Thyroid gland (tissue), 4 donors: Measurements from ENCODE around the gene EHMT1.

ENCODE experiments used
- POLR2A ChIP-seq, 2 donors: fragments of 450-650 bp; IDR thresholded peaks; one replicate each; pipeline ENCODE4 v1.6.1; 2017; ENCODE audit warnings: antibody characterized with exemption in 2 of 2, mild to moderate bottlenecking in 2 of 2, moderate library complexity in 1 of 2
- TF ChIP-seq, protein P1 (sequence below), 6 experiments: fragments of 200-600 bp in 3 of 6; fragments of 450-650 bp in 3 of 6; sonication (generic) in 3 of 6; IDR thresholded peaks; one replicate each; pipeline ENCODE4 v1.5.1; 2016 to 2019; ENCODE audit warnings: antibody characterized with exemption in 6 of 6, mild to moderate bottlenecking in 2 of 6, inconsistent platforms in 1 of 6, moderate library complexity in 1 of 6

DNA sequence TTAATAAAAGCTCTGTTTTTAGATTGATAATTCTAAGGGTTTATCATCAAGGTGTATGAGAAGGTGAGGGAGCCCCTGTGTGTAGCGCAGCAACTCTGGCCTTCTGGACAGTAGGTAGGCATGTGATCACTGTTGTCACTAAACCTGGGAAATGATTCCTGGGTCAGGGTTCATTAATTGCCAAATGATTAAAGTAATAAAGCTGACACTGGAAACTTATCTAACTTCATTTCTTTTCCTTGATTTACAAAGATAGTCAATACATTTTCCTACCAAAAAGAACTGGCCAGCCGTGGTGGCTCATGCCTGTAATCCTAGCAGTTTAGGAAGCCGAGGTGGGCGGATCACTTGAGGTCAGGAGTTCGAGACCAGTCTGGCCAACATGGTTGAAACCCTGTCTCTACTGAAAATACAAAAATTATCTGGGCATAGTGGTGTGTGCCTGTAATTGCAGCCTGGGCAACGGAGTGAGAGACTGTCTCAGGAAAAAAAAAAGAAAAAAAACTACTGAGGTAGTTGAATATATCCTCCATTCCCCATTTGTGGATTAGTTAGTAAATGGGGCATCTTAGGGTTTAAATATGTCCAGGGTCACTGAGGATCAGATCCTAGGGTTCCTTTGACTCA, 2.4 kb downstream of the EHMT1 start:
- no peak for TF ChIP-seq POLR2A (IDR thresholded peaks at IDR 0.05)
- TF ChIP-seq, protein P1, sequence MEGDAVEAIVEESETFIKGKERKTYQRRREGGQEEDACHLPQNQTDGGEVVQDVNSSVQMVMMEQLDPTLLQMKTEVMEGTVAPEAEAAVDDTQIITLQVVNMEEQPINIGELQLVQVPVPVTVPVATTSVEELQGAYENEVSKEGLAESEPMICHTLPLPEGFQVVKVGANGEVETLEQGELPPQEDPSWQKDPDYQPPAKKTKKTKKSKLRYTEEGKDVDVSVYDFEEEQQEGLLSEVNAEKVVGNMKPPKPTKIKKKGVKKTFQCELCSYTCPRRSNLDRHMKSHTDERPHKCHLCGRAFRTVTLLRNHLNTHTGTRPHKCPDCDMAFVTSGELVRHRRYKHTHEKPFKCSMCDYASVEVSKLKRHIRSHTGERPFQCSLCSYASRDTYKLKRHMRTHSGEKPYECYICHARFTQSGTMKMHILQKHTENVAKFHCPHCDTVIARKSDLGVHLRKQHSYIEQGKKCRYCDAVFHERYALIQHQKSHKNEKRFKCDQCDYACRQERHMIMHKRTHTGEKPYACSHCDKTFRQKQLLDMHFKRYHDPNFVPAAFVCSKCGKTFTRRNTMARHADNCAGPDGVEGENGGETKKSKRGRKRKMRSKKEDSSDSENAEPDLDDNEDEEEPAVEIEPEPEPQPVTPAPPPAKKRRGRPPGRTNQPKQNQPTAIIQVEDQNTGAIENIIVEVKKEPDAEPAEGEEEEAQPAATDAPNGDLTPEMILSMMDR (IDR thresholded peaks at IDR 0.05): peak in 3 of 6 experiments; percentile 13 to 30 (median 13)
